ENCODE results near the gene CCDC148.
"Not testable (repeated sequence)": the region's sequence is repeated elsewhere in the genome, so short reads cannot be mapped to it uniquely, and the experiment has no call there.

CCDC148 gene

DNA sequence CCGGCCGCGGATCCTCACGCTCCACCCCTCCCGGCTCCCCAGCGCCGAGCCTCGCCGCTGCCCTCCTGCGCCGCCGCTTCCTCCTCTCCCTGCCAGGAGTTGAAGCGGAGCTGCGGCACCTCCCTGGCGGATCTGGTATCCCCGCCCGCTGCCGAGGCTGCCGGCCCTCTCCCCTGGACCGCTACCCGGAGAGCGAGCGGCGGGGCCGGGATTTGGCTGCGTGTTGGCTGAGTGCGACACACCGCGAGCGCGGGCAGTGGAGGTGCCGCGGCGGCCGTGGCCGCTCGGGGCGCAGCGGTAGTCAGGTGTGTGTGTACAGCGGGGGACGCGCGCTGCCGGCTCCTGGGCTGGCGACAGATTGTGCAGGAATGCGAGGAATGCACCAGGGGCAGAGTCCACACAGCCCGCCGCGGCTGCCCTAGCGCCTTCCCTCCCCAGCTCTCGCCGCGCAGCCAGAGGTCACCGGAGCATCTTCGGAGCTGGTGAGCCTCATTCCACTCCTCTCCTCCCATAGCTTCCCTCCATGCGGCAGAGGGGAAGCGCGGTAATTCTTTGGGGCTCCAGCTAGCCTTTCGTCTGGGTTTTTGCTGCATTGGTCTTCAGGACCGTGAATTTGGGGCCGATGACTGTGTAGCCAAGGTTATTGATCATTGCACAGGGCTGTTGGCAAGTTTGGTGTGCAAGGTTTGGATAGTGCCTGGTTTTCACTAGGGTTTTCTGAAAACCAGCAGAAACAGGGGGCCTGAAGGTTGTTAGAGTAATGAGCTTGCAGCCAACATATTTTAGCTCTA is 1.5 kb upstream of the CCDC148 start:
- in situ Hi-C loops (cut with HindIII; ENCODE audit: low pct_ligation_motif_present, low pct_unique_long_range_greater_than_20kb, low sequenced_read_pairs), result no loop called here
- DNase-seq, result peak; percentile 94

DNA sequence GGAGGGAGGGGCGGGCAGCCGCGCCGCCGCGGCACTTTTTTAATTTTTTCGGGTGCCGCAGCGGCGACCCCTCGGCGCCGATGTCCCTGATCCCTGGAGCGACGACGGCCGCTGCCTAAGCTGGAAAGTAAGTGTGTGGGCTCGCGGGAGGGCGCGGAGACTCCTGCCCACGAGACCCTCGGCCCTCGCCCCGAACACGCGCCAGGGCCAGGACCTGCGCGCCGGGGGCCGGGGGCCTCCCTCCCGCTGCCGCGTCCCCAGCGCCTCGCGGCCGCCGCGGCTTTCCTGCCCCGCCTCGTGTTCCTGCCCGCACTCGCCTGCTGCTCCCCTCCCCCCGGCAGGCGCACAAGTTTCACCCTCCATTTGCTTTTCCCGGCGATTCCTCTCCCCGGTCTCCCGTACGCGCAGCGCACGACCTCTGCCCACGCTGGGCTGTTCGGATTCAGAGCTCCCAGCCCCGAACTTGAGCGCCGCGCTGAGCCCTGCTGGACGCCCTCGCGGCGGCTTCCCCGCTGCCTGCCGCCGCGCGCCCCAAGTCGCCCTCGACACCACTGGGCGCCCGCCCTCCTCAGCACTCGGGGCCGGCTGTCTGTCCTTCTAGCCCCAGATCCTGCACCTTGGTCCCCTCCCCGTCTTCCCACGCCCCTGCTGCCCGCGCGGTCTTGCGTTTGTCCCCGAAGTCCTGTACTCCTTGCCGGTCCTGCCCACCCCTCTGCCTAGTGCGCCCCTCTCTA is 706 bp upstream of the CCDC148 start:
- in situ Hi-C loops (cut with HindIII; ENCODE audit: low pct_ligation_motif_present, low pct_unique_long_range_greater_than_20kb, low sequenced_read_pairs), result no loop called here
- DNase-seq, result peak; percentile 68

- in situ Hi-C loops (cut with HindIII; ENCODE audit: low pct_ligation_motif_present, low pct_unique_long_range_greater_than_20kb, low sequenced_read_pairs), result no loop called here
- no peak for DNase-seq
These were observed 12.9 kb downstream of the CCDC148 start for GRCh38 chr2:158443606-158444005.

DNA sequence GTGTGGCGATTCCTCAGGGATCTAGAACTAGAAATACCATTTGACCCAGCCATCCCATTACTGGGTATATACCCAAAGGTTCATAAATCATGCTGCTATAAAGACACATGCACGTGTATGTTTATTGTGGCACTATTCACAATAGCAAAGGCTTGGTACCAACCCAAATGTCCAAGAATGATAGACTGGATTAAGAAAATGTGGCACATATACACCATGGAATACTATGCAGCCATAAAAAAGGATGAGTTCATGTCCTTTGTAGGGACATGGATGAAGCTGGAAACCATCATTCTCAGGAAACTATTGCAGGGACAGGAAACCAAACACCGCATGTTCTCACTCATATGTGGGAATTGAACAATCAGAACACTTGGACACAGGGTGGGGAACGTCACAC is 17.5 kb downstream of the CCDC148 start:
- in situ Hi-C loops (cut with HindIII; ENCODE audit: low pct_ligation_motif_present, low pct_unique_long_range_greater_than_20kb, low sequenced_read_pairs); DNase-seq: not testable (repeated sequence)

- in situ Hi-C loops (cut with HindIII; ENCODE audit: low pct_ligation_motif_present, low pct_unique_long_range_greater_than_20kb, low sequenced_read_pairs), result not testable (repeated sequence)
These were observed 22.8 kb downstream of the CCDC148 start for GRCh38 chr2:158433716-158434115.

DNA sequence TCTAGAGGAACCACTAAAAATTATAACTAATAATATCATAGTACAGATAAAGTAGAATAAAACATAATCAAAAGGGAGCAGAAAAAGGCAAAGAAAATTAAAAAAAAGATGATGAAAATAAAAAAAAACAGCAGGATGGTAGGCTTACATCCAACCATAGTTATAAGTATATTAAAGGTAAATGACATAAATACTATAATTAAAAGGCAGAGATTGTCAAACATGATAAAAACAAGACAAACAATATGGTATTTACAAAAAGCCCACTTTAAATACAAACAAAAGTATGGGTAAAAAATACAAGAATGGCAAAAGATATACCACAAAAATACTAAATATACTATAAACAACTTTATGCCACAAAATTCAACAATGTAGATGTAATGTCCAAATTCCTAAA is 24.4 kb downstream of the CCDC148 start:
- no peak for DNase-seq
- in situ Hi-C loops (cut with HindIII; ENCODE audit: low pct_ligation_motif_present, low pct_unique_long_range_greater_than_20kb, low sequenced_read_pairs), result no loop called here

More at GRCh38 chr2:158433716-158434115, 22.8 kb downstream of the CCDC148 start:
- not testable (repeated sequence) for DNase-seq

DNA sequence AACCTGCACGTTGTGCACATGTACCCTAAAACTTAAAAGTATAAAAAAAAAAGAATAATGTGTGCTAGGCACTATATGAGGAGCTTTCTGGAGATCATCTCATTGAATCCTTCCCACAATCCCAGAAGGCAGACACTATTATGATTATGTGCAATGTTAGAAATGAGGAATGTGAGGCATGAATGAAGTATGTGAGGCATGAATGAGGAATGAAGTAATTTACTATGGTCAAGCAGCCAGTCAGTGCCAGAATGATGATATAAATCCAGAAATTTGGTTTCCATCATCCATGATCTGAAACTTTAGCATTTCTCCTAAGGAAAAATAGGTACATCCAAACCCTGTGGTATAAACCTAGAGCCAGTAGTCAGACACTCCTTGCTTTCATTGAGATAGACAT is 42.0 kb downstream of the CCDC148 start:
- DNase-seq, result peak; percentile 38
- in situ Hi-C loops (cut with HindIII; ENCODE audit: low pct_ligation_motif_present, low pct_unique_long_range_greater_than_20kb, low sequenced_read_pairs), result no loop called here

- DNase-seq, result no peak
- in situ Hi-C loops (cut with HindIII; ENCODE audit: low pct_ligation_motif_present, low pct_unique_long_range_greater_than_20kb, low sequenced_read_pairs), result no loop called here
These were observed 43.0 kb downstream of the CCDC148 start for GRCh38 chr2:158413581-158413980.

GRCh38 chr2:158412206-158412605 is 44.3 kb downstream of the CCDC148 start:
- peak; percentile 13 for DNase-seq
- in situ Hi-C loops (cut with HindIII; ENCODE audit: low pct_ligation_motif_present, low pct_unique_long_range_greater_than_20kb, low sequenced_read_pairs), result no loop called here

- in situ Hi-C loops (cut with HindIII; ENCODE audit: low pct_ligation_motif_present, low pct_unique_long_range_greater_than_20kb, low sequenced_read_pairs), result no loop called here
These were observed 44.8 kb downstream of the CCDC148 start for GRCh38 chr2:158411748-158412147.

DNA sequence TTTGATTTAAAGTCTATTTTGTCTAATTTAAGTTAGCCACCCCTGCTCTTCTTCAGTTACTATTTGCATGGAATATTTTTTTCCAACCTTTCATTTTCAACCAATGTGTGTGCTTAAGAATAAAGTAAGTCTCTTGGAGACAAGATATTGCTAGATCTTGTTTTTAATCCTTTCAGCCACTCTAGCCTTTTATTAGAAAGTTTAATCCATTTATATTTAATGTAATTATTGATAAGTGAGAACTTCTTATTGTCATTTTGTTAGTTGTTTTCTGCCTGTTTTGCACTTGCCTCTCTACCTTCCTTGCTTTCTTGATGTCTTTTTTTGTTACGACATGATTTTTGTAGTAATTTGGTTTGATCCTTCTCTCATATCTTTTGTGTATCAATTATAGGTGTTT is 46.4 kb downstream of the CCDC148 start:
- DNase-seq, result no peak
- in situ Hi-C loops (cut with HindIII; ENCODE audit: low pct_ligation_motif_present, low pct_unique_long_range_greater_than_20kb, low sequenced_read_pairs), result no loop called here

More at GRCh38 chr2:158411748-158412147, 44.8 kb downstream of the CCDC148 start:
- DNase-seq, result no peak

DNA sequence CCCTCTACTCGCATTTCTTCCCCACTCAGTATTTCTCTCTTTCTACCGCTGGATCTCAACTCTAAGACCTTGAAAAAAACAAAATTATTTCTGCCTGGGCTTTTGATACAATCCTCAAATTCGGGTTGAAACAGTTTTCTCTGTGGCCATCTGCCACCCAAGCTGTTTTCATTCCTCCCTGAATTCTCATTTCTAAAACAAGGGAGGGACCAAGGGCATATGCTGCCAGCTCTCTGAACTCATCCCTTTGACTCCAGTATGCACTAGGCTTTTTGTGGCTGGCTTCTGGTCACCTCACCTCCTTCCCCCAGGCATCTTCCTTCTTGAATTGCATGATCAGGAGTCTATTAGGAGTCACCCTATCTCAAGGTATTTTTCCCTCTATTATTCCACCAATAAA is 49.5 kb downstream of the CCDC148 start:
- in situ Hi-C loops (cut with HindIII; ENCODE audit: low pct_ligation_motif_present, low pct_unique_long_range_greater_than_20kb, low sequenced_read_pairs), result no loop called here
- DNase-seq, result no peak

DNA sequence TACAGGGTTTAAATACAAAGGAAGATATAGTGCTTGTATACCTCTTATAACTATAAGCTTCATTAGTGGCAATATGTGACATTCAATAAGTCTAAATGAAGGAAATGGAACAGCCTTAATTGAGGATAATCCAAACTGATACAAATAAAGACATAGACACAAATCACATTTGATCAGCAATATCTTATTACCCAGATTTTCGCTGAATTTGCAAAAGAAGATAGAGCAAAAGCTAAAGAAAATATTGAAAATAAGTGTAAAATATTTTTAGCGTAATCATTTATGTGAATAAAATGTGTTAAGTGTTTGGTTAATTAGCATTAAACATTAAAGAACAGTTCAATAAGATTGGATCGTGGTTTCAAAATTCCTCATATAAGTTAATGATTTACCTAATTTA is 51.2 kb downstream of the CCDC148 start:
- in situ Hi-C loops (cut with HindIII; ENCODE audit: low pct_ligation_motif_present, low pct_unique_long_range_greater_than_20kb, low sequenced_read_pairs), result no loop called here
- no peak for DNase-seq

GRCh38 chr2:158403237-158403636 is 53.3 kb downstream of the CCDC148 start:
- in situ Hi-C loops (cut with HindIII; ENCODE audit: low pct_ligation_motif_present, low pct_unique_long_range_greater_than_20kb, low sequenced_read_pairs), result no loop called here

DNA sequence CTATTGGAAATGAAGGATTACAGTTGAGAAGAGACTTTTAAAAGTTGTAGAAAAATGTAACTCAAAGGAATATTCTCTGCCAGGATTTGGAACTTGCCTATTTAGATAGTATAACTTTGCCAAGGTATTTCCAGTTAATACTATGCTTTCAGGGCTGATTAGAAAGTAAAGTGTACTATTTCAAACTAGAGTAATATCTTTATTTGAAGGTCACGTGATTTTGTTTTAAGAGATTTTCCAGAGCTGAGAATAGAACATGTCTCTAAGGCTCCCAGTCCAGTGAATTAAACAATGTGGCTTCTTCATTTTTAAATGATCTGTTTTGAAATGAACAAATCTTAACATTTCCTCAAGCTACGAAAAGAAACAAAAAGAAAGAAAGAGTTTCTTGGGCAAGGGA is 53.9 kb downstream of the CCDC148 start:
- in situ Hi-C loops (cut with HindIII; ENCODE audit: low pct_ligation_motif_present, low pct_unique_long_range_greater_than_20kb, low sequenced_read_pairs), result no loop called here
- no peak for DNase-seq

More at GRCh38 chr2:158403237-158403636, 53.3 kb downstream of the CCDC148 start:
- DNase-seq, result no peak

GRCh38 chr2:158395166-158395565 is 61.4 kb downstream of the CCDC148 start:
- DNase-seq, result peak; percentile 50
- in situ Hi-C loops (cut with HindIII; ENCODE audit: low pct_ligation_motif_present, low pct_unique_long_range_greater_than_20kb, low sequenced_read_pairs), result no loop called here

GRCh38 chr2:158394453-158394852 is 62.1 kb downstream of the CCDC148 start:
- DNase-seq, result peak; percentile 25
- in situ Hi-C loops (cut with HindIII; ENCODE audit: low pct_ligation_motif_present, low pct_unique_long_range_greater_than_20kb, low sequenced_read_pairs), result no loop called here

GRCh38 chr2:158393886-158394285 is 62.7 kb downstream of the CCDC148 start:
- in situ Hi-C loops (cut with HindIII; ENCODE audit: low pct_ligation_motif_present, low pct_unique_long_range_greater_than_20kb, low sequenced_read_pairs), result no loop called here
- peak; percentile 16 for DNase-seq

DNA sequence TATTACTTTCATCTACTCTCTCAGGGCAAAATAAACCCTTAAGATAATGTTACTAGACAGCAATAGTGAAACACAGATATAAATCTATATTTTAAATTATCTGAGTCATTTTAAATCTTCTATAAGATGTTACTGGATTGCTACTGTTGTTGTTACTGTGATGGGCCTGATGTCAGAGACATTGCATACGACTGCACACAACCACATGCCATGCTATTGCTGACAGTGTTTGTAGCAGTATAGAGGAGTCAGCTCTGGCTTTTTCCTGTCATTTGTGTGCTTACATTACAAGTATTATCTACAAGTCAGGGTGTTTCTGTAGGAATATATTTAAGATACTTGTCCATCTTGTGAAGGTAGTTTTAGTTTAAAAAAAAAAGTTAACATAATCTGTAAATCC is 63.9 kb downstream of the CCDC148 start:
- no peak for DNase-seq
- in situ Hi-C loops (cut with HindIII; ENCODE audit: low pct_ligation_motif_present, low pct_unique_long_range_greater_than_20kb, low sequenced_read_pairs), result no loop called here

DNA sequence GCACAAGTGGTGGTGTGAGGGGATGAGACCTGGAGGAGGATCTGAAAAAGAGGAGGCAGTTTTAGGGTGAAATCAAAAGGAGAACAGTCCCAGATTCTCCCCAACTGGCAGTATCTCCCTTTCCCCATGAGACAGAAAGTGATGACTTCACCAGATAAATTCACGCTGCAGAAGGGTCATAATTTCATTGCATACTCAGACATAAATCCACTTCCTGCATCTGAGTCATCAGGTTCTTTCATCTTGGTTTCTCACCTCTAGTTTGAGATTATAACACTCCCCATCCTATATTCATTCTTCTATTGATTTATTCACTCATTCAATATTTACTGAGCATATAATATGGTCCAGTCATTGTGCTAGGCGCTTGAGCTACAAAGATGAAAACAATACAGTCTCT is 64.7 kb downstream of the CCDC148 start:
- in situ Hi-C loops (cut with HindIII; ENCODE audit: low pct_ligation_motif_present, low pct_unique_long_range_greater_than_20kb, low sequenced_read_pairs), result no loop called here
- DNase-seq, result peak; percentile 25
